MCF 10A (cell line): Measurements from ENCODE around the gene LRRC75A. TPM values are rescaled to one million over a fixed set of nuclear protein-coding genes. Genes with fewer than 3 reads are reported as not detected.
A peak's percentile ranks its signal among the peaks of the same experiment; 100 is the strongest.

ENCODE experiments used
- BruUV-seq: library from RNA; stranded (reverse); fragments of 400-500 nt; replicated peaks from 2 replicates; lab custom pipeline; 2021; lab: Mats Ljungman, UMichigan
- CTCF ChIA-PET: fragments of 300-600 bp; sonication (Branson Sonifier 250); formaldehyde crosslinking; extraction: SDS; loops from one replicate; lab custom pipeline; 2021; ENCODE audit warnings: antibody characterized with exemption, inconsistent platforms; lab: Yijun Ruan, JAX
- POLR2A ChIA-PET: fragments of 300-600, 350-650 bp; sonication (Branson Sonifier 250); formaldehyde crosslinking; extraction: SDS; loops from one replicate; lab custom pipeline; 2020; ENCODE audit warnings: antibody characterized with exemption, inconsistent platforms; lab: Yijun Ruan, JAX
- DNase-seq: peaks from one replicate; pipeline ENCODE4 v3.0.0-alpha.2; 2018; ENCODE audit not compliant: unreplicated experiment
- H3K27ac Mint-ChIP-seq: one replicate; pipeline ENCODE4 v1.8.0; 2022; ENCODE audit warnings: mild to moderate bottlenecking, low read depth, mixed read lengths; ENCODE audit not compliant: unreplicated experiment
- H3K27me3 Mint-ChIP-seq: one replicate; pipeline ENCODE4 v1.8.0; 2022; ENCODE audit warnings: mixed read lengths; ENCODE audit not compliant: insufficient read depth, unreplicated experiment
- H3K36me3 Mint-ChIP-seq: one replicate; pipeline ENCODE4 v1.8.0; 2022; ENCODE audit warnings: mild to moderate bottlenecking, moderate library complexity, mixed read lengths; ENCODE audit not compliant: insufficient read depth, unreplicated experiment
- H3K4me1 Mint-ChIP-seq: one replicate; pipeline ENCODE4 v1.8.0; 2022; ENCODE audit warnings: mixed read lengths; ENCODE audit not compliant: insufficient read depth, unreplicated experiment
- H3K4me3 Mint-ChIP-seq: one replicate; pipeline ENCODE4 v1.8.0; 2022; ENCODE audit warnings: mild to moderate bottlenecking, moderate library complexity, mixed read lengths; ENCODE audit not compliant: unreplicated experiment
- H3K9me3 Mint-ChIP-seq: one replicate; pipeline ENCODE4 v1.8.0; 2022; ENCODE audit warnings: mixed read lengths; ENCODE audit not compliant: unreplicated experiment
- intact Hi-C: fragments of 100-400 bp; cut with micrococcal nuclease; formaldehyde crosslinking; loops from 2 replicates; pipeline ENCODE4 v1.14.1; 2022
- total RNA-seq: library from RNA; stranded (reverse); gene quantifications from 2 replicates; pipeline ENCODE4 v1.2.3, GENCODE V29; 2022
- TF ChIP-seq, protein P1 (sequence below): fragments of 200-600 bp; IDR thresholded peaks from one replicate; pipeline ENCODE4 v1.8.0; 2022; ENCODE audit warnings: antibody characterized with exemption, mild to moderate bottlenecking; ENCODE audit not compliant: unreplicated experiment

Gene LRRC75A
- total RNA-seq, 1 experiment from 2014 or later: 0.30 TPM

- no peak overlapping the region for H3K4me3 Mint-ChIP-seq
Observed at GRCh38 chr17:16494059-16494458, 2.1 kb upstream of the LRRC75A start.

GRCh38 chr17:16493531-16494046 lies 1.6 kb upstream of the LRRC75A start:
- Mint-ChIP-seq H3K27me3 (peaks cover 72% of the 10 kb centered on the region), H3K4me3 (no peak overlapping the region), H3K27ac (no peak overlapping the region), H3K4me1 (peaks cover 8% of the 10 kb centered on the region), H3K36me3 (no peaks in the 10 kb centered on the region), H3K9me3 (no peaks in the 10 kb centered on the region)
- ChIA-PET CTCF (no interaction called here), POLR2A (interaction anchor here (0.9 kb wide), 1 partner anchor 55 kb away, joined by 3 read pairs; no protein-coding TSS in a partner anchor)
- intact Hi-C loops: no loop called here
- no TSS peak for BruUV-seq
- TF ChIP-seq, protein P1, sequence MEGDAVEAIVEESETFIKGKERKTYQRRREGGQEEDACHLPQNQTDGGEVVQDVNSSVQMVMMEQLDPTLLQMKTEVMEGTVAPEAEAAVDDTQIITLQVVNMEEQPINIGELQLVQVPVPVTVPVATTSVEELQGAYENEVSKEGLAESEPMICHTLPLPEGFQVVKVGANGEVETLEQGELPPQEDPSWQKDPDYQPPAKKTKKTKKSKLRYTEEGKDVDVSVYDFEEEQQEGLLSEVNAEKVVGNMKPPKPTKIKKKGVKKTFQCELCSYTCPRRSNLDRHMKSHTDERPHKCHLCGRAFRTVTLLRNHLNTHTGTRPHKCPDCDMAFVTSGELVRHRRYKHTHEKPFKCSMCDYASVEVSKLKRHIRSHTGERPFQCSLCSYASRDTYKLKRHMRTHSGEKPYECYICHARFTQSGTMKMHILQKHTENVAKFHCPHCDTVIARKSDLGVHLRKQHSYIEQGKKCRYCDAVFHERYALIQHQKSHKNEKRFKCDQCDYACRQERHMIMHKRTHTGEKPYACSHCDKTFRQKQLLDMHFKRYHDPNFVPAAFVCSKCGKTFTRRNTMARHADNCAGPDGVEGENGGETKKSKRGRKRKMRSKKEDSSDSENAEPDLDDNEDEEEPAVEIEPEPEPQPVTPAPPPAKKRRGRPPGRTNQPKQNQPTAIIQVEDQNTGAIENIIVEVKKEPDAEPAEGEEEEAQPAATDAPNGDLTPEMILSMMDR: no peak
- no peak for DNase-seq

More at GRCh38 chr17:16494059-16494458, 2.1 kb upstream of the LRRC75A start:
- no peaks in the 10 kb centered on the region for H3K9me3 Mint-ChIP-seq
- peaks cover 4% of the 10 kb centered on the region for H3K4me1 Mint-ChIP-seq
- TF ChIP-seq, protein P1: no peak
- no peaks in the 10 kb centered on the region for H3K36me3 Mint-ChIP-seq
- intact Hi-C loops: no loop called here
- no peak for DNase-seq
- no TSS peak for BruUV-seq
- ChIA-PET POLR2A (no interaction called here), CTCF (no interaction called here)
- H3K27me3 Mint-ChIP-seq: peaks cover 73% of the 10 kb centered on the region
- H3K27ac Mint-ChIP-seq: no peak overlapping the region

- H3K9me3 Mint-ChIP-seq: no peaks in the 10 kb centered on the region
- H3K4me3 Mint-ChIP-seq: peak overlapping the region; percentile 57
- TF ChIP-seq, protein P1: no peak
- H3K27ac Mint-ChIP-seq: no peak overlapping the region
- H3K4me1 Mint-ChIP-seq: peaks cover 9% of the 10 kb centered on the region
- no peaks in the 10 kb centered on the region for H3K36me3 Mint-ChIP-seq
- BruUV-seq: no TSS peak
- H3K27me3 Mint-ChIP-seq: peaks cover 65% of the 10 kb centered on the region
- no peak for DNase-seq
- CTCF ChIA-PET: no interaction called here
- POLR2A ChIA-PET: interaction anchor here (0.9 kb wide), 1 partner anchor 54 kb away, joined by 3 read pairs; no protein-coding TSS in a partner anchor
- intact Hi-C loops: no loop called here
Observed at GRCh38 chr17:16492613-16493530, 879 bp upstream of the LRRC75A start.

DNA sequence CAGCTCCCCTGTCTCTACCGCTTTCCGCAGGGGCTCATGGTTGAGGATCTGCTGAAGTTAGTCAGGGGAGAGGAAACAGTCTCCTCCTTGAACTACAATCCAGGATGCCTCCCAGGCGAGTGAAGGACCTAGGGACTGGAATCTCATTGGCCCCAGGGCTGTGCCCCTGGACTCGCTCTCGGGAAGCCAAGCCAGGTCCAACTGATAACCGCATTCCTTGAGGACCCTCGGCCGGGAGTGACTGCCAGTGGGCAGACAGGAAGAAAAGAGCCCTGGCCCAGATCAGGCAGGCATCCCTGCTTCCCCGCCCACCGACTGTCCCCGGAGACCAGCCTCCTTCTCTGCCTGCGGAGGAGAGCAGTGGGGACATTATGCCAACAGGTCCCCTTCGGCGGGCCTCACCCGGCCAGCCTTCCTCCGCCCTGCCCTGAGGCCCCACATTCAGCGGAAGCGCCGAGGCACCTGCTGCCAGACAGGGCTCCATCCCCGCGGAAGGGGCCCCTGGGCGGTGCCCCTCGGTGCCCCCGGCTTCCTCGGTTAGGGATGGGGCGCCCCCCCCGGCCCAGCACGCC lies 776 bp downstream of the LRRC75A start:
- no TSS peak for BruUV-seq
- H3K27me3 Mint-ChIP-seq: peaks cover 55% of the 10 kb centered on the region
- TF ChIP-seq, protein P1: no peak
- intact Hi-C loops: no loop called here
- H3K4me1 Mint-ChIP-seq: peaks cover 19% of the 10 kb centered on the region
- POLR2A ChIA-PET: interaction anchor here (0.6 to 2.7 kb wide), 2 partner anchors 52 to 141 kb away, joined by 3 to 11 read pairs; no protein-coding TSS in a partner anchor
- no peaks in the 10 kb centered on the region for H3K9me3 Mint-ChIP-seq
- DNase-seq: no peak
- H3K4me3 Mint-ChIP-seq: peak overlapping the region; percentile 29
- no peak overlapping the region for H3K27ac Mint-ChIP-seq
- CTCF ChIA-PET: interaction anchor here (1.1 kb wide), 1 partner anchor 40 kb away, joined by 4 read pairs; no protein-coding TSS in a partner anchor
- H3K36me3 Mint-ChIP-seq: no peaks in the 10 kb centered on the region
